HG02642 (cell line): ENCODE measurements around the gene PTPRN.

ENCODE experiments used
- ATAC-seq: cut with Tn5 transposase; IDR thresholded peaks from one replicate; pipeline ENCODE4 v1.9.1; 2021; ENCODE audit warnings: mild to moderate bottlenecking; ENCODE audit not compliant: unreplicated experiment, poor library complexity

PTPRN gene

GRCh38 chr2:219308142-219309101, 779 bp downstream of the PTPRN start:
- no peak for ATAC-seq

GRCh38 chr2:219306047-219306446, 3.2 kb downstream of the PTPRN start:
- no peak for ATAC-seq

- no peak for ATAC-seq
These were observed 5.0 kb downstream of the PTPRN start for GRCh38 chr2:219304223-219304622.

GRCh38 chr2:219302412-219302968, 6.7 kb downstream of the PTPRN start:
- no peak for ATAC-seq

- ATAC-seq = no peak
These were observed 9.2 kb downstream of the PTPRN start for GRCh38 chr2:219300022-219300421.

GRCh38 chr2:219299372-219299760, 9.8 kb downstream of the PTPRN start:
- no peak for ATAC-seq

GRCh38 chr2:219298759-219299371, 10.3 kb downstream of the PTPRN start:
- no peak for ATAC-seq

GRCh38 chr2:219297766-219298456, 11.3 kb downstream of the PTPRN start:
- no peak for ATAC-seq

GRCh38 chr2:219296631-219297391, 12.4 kb downstream of the PTPRN start:
- ATAC-seq = no peak

GRCh38 chr2:219296142-219296541, 13.1 kb downstream of the PTPRN start:
- no peak for ATAC-seq

- peak; percentile 89 for ATAC-seq
These were observed 14.5 kb downstream of the PTPRN start for GRCh38 chr2:219294356-219295351.

GRCh38 chr2:219293736-219294231, 15.4 kb downstream of the PTPRN start:
- no peak for ATAC-seq

- no peak for ATAC-seq
These were observed 16.6 kb downstream of the PTPRN start for GRCh38 chr2:219292616-219293015.

GRCh38 chr2:219291910-219292490, 17.2 kb downstream of the PTPRN start:
- ATAC-seq = no peak

- no peak for ATAC-seq
These were observed 17.8 kb downstream of the PTPRN start for GRCh38 chr2:219291394-219291793.

GRCh38 chr2:219290381-219291171, 18.6 kb downstream of the PTPRN start:
- ATAC-seq = no peak

GRCh38 chr2:219289537-219290361, 19.5 kb downstream of the PTPRN start:
- no peak for ATAC-seq
